Lower lobe of right lung (tissue), 2 donors: ENCODE measurements around the gene LRRC8B. TPM values are rescaled to one million over a fixed set of nuclear protein-coding genes. Genes with fewer than 3 reads are reported as not detected.
"Not testable (repeated sequence)": the region's sequence is repeated elsewhere in the genome, so short reads cannot be mapped to it uniquely, and the experiment has no call there.

Source experiments
- ATAC-seq, 2 donors: fragments of 200-7000 bp; cut with Tn5 transposase; one replicate each; pipeline ENCODE4 v1.9.1; 2020 to 2022; ENCODE audit warnings: mild to moderate bottlenecking in 2 of 2, moderate library complexity in 2 of 2
- DNase-seq: peaks from one replicate; pipeline ENCODE4 v3.0.0-alpha.2; 2020
- H3K27ac ChIP-seq: fragments of 200-600 bp; one replicate; pipeline ENCODE4 v1.8.0; 2022
- H3K27me3 ChIP-seq: fragments of 200-600 bp; one replicate; pipeline ENCODE4 v1.8.0; 2022; ENCODE audit warnings: low read depth
- H3K36me3 ChIP-seq: fragments of 200-600 bp; one replicate; pipeline ENCODE4 v1.8.0; 2022; ENCODE audit warnings: mild to moderate bottlenecking
- H3K4me1 ChIP-seq: fragments of 200-600 bp; one replicate; pipeline ENCODE4 v1.8.0; 2022
- H3K4me3 ChIP-seq: fragments of 200-600 bp; one replicate; pipeline ENCODE4 v1.8.0; 2022; ENCODE audit warnings: mild to moderate bottlenecking
- H3K9me3 ChIP-seq: fragments of 200-600 bp; one replicate; pipeline ENCODE4 v1.8.0; 2022
- intact Hi-C: fragments of 100-400 bp; cut with DNase I; formaldehyde crosslinking; loops from one replicate; pipeline ENCODE4 v1.11.0; 2022
- total RNA-seq: library from RNA; stranded (reverse); fragmentation: NEBNext Ultra II Directional; extraction: Animal tissue kit (Norgen Biotek cat#: 25700); gene quantifications from one replicate; pipeline ENCODE4 v1.2.1, GENCODE V29; 2021
- TF ChIP-seq, protein P1 (sequence below): fragments of 200-600 bp; IDR thresholded peaks from one replicate; pipeline ENCODE4 v1.8.0; 2022; ENCODE audit warnings: antibody characterized with exemption, mild to moderate bottlenecking
- donor health status: DM: no; HTN: yes; CAD: no; lungs with severe emphysema.

The LRRC8B gene
- total RNA-seq, 1 donor from 2014 or later = 16.4 TPM

DNA sequence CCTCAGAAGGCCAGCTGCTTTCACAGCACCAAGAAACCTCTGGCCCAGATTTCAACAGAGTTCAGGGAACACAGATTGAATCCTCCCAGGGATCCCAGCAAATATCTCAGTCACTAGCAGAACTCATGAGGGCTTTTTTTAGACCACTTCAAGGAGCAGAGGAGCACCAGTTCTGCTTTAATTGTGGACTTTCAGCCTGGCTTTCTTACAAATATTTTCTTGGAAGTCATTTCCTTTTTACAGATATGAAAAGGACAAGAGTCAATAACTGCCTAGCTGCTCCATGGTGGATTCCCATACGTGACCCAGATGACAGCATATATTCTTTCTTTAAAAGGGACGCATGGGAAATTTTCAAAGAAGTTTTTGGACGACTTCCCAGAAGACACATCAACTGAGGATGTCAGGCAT, 6.4 kb upstream of the LRRC8B start:
- DNase-seq (no peak), ATAC-seq (peak; percentile 46 to 80)
- TF ChIP-seq, protein P1, sequence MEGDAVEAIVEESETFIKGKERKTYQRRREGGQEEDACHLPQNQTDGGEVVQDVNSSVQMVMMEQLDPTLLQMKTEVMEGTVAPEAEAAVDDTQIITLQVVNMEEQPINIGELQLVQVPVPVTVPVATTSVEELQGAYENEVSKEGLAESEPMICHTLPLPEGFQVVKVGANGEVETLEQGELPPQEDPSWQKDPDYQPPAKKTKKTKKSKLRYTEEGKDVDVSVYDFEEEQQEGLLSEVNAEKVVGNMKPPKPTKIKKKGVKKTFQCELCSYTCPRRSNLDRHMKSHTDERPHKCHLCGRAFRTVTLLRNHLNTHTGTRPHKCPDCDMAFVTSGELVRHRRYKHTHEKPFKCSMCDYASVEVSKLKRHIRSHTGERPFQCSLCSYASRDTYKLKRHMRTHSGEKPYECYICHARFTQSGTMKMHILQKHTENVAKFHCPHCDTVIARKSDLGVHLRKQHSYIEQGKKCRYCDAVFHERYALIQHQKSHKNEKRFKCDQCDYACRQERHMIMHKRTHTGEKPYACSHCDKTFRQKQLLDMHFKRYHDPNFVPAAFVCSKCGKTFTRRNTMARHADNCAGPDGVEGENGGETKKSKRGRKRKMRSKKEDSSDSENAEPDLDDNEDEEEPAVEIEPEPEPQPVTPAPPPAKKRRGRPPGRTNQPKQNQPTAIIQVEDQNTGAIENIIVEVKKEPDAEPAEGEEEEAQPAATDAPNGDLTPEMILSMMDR = no peak
- intact Hi-C loops = no loop called here
- no peak overlapping the region for H3K4me3 ChIP-seq
- H3K27ac ChIP-seq = no peak overlapping the region
- H3K9me3 ChIP-seq = no peaks in the 10 kb centered on the region
- no peaks in the 10 kb centered on the region for H3K27me3 ChIP-seq
- no peaks in the 10 kb centered on the region for H3K36me3 ChIP-seq
- H3K4me1 ChIP-seq = peaks cover 4% of the 10 kb centered on the region

DNA sequence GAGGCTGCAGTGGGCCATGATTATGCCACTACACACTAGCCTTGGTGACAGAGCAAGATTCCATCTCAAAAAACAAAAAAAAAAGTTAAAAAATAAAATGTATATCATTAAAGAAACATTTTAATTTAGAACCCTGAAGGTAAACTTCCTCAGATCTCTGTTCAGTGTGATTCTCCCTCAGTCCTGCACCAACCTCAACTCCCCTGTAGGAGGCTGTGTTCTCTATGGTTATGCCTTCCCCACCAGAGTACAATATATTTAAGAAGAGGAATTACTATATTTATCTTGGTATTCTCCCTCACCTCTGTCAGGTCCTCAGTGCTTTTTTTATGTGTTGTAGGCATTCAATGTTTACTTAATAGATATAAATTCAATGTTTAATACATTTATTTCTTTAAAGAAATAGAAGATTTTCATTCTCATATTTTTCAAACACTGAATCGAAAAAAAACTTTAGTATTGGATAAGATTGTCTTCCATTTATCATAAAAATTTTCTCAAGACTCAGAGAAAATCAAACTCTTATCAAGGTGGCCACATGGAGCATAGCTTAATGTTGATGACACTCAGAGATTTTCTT, 4.8 kb upstream of the LRRC8B start:
- Histone ChIP-seq H3K27me3 (no peaks in the 10 kb centered on the region), H3K4me3 (no peak overlapping the region), H3K4me1 (peaks cover 4% of the 10 kb centered on the region), H3K27ac (no peak overlapping the region), H3K9me3 (no peaks in the 10 kb centered on the region), H3K36me3 (no peaks in the 10 kb centered on the region)
- no peak for ATAC-seq
- DNase-seq = no peak
- intact Hi-C loops = no loop called here
- TF ChIP-seq, protein P1 = peak; percentile 69

GRCh38 chr1:89521977-89522376, 2.7 kb upstream of the LRRC8B start:
- H3K27ac ChIP-seq, H3K4me3 ChIP-seq, H3K27me3 ChIP-seq, ATAC-seq, intact Hi-C loops, H3K36me3 ChIP-seq, H3K9me3 ChIP-seq, DNase-seq: not testable (repeated sequence)
- H3K4me1 ChIP-seq = peaks cover 19% of the 10 kb centered on the region

DNA sequence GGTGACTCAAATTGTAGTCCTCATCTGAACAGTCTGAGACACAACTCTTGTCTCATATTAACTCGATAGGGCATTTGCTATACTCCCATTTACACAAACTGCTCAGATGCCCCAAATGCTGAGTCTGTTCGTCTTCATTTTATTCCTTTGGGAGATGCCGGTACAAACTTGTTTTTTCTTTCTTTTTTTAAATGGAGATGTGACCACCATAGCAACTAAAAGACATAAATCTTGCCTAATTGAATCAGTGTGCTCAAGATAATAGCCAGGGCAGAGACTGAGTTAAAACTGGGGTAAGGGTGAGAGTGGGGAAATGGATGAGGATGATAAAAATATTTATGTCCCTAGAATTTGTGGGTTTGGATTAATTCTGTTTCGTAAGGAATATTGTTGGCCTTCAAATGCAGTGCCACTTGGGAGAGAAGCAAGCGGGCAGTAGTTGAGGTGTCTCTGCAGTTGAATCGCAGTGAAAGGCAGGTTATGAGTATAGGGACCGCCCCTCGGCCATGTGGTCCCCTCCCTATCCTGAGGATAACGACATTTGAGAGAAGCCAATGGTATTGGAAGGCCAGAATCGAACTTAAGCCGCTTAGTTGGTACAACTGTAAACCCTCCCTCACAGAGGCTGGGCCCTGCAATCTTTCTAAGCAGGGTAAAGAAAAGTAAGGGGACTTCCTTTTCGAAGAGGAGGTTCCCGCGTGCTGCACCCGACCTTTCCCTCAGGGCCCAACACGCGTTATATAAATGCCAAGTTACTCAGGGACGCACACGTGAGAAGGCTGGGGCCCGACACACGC, 859 bp upstream of the LRRC8B start:
- Histone ChIP-seq H3K27me3 (no peaks in the 10 kb centered on the region), H3K4me1 (peaks cover 17% of the 10 kb centered on the region), H3K4me3 (peak overlapping the region; percentile 71), H3K9me3 (no peaks in the 10 kb centered on the region), H3K27ac (peak overlapping the region; percentile 88), H3K36me3 (no peaks in the 10 kb centered on the region)
- ATAC-seq (peak; percentile 79 to 82), DNase-seq (peak; percentile 72)
- intact Hi-C loops = no loop called here
- TF ChIP-seq, protein P1 = no peak

- intact Hi-C loops = no loop called here
- TF ChIP-seq, protein P1 = no peak
- peak; percentile 56 to 75 for ATAC-seq
Measured at GRCh38 chr1:89525169-89525855, 683 bp downstream of the LRRC8B start.

More at GRCh38 chr1:89525169-89525855, 683 bp downstream of the LRRC8B start:
- Histone ChIP-seq H3K4me3 (peak overlapping the region; percentile 71), H3K27me3 (no peaks in the 10 kb centered on the region), H3K9me3 (no peaks in the 10 kb centered on the region), H3K27ac (peak overlapping the region; percentile 88), H3K4me1 (peaks cover 17% of the 10 kb centered on the region), H3K36me3 (no peaks in the 10 kb centered on the region)
- peak; percentile 78 for DNase-seq
